Mesodermal cell (in vitro differentiated cells): ENCODE measurements around the gene ZFP64.

Experiments
- H3K27ac ChIP-seq: 2 replicates; pipeline ENCODE4 v1.7.0; 2013; ENCODE audit warnings: mild to moderate bottlenecking, low read depth, low read length, moderate library complexity; ENCODE audit not compliant: severe bottlenecking
- H3K36me3 ChIP-seq: 2 replicates; pipeline ENCODE4 v1.7.1; 2013; ENCODE audit warnings: mild to moderate bottlenecking, low read length, moderate library complexity; ENCODE audit not compliant: control insufficient read depth, insufficient read depth
- H3K4me1 ChIP-seq: one replicate; pipeline ENCODE4 v1.7.1; 2013; ENCODE audit warnings: mild to moderate bottlenecking, low read length; ENCODE audit not compliant: insufficient read depth, control insufficient read depth, poor library complexity, severe bottlenecking
- H3K4me3 ChIP-seq: 2 replicates; pipeline ENCODE4 v1.7.0; 2013; ENCODE audit warnings: low read length, control low read depth, mild to moderate bottlenecking; ENCODE audit not compliant: insufficient read depth, poor library complexity, severe bottlenecking; ENCODE audit errors: extremely low read depth
- H3K9me3 ChIP-seq: 2 replicates; pipeline ENCODE4 v1.7.1; 2013; ENCODE audit warnings: mild to moderate bottlenecking, low read length, moderate library complexity; ENCODE audit not compliant: control insufficient read depth
- WGBS, 2 experiments: methylation state at CpG; one replicate each; pipeline ENCODE4 v1.1.5; 2013; ENCODE audit warnings: missing lambda C conversion rate in 2 of 2; ENCODE audit not compliant: insufficient coverage in 2 of 2; 5-methylcytosine and 5-hydroxymethylcytosine counted together

The ZFP64 gene

DNA sequence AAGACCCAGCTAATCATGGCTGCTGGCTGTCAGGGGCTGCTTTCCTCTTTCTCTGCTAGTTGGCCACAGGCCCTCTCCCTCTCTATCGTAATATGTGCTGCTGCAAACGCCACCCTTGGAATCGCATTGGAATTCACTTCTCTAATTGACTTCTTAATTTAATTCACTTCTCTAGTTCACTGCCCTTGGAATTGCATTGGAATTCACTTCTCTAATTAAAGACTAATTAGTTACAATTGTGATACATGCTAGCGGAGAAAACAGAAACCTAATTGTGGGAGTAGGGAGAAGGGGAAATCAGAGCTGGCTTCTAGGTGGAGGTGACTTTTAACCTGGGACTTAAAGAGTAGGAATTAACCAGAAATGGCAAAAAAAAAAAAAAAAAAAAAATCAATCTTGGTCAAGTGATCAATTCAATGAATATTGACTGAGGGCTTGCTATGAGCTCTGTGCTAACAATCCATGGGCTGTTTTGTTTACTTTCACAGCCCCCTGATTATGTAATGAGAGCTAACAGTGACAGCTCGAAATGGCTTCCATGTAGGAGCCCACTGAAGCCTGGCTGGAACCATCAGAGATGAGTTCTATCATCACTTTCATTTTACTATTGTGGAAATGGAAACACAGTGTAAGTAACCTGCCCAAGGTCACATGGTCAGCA is 11.3 kb downstream of the ZFP64 start:
- no peaks in the 10 kb centered on the region for H3K9me3 ChIP-seq
- peaks cover 42% of the 10 kb centered on the region for H3K36me3 ChIP-seq
- H3K4me1 ChIP-seq: no peaks in the 10 kb centered on the region
- H3K27ac ChIP-seq: no peak overlapping the region
- H3K4me3 ChIP-seq: no peak overlapping the region
- WGBS, 2 experiments: 100% methylated on average over 1 to 3 of the region's 5 CpGs

DNA sequence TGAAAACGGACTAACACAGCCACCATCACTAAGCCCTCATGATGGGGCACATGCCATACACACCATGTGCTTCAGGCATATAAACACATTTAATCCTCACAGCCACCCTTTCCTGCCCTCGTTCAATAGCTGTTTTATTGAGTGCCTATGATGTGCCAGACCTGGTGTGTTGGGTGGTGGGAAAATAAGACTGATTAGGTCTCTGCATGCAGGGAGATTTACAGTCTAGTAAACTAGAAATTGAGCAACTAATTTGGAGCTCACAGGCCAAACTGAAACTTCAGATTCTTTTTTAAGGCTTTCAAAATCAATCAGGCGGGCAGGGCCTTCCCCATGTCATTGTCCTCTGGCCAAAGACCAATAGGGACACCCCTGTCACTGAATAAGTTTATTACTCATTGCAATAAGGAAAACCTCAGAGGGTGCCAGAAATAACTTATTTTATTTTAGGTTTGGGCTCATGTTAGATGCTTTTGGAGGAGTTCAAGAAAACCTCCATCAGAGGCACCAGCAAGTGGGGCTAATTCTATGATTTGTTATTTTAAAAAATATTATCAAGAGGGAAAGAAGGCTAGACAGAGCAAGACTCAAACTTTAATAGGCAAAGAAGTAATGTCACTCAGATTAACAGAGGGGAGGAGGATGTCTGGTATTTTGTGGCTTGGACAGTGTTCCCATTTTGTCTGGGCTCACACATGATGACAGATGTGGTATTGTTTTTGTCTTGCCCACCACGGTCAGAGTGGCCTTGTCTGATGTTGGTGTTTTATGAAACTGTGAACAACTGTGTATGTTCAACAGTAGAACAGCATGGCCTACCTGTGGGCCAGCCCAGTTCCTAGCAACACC is 12.0 kb downstream of the ZFP64 start:
- Histone ChIP-seq H3K4me1 (no peaks in the 10 kb centered on the region), H3K36me3 (peaks cover 39% of the 10 kb centered on the region), H3K4me3 (no peak overlapping the region), H3K27ac (no peak overlapping the region), H3K9me3 (no peaks in the 10 kb centered on the region)
- 77 to 92% methylated on average over 2 to 3 of the region's 4 CpGs for WGBS, 2 experiments

DNA sequence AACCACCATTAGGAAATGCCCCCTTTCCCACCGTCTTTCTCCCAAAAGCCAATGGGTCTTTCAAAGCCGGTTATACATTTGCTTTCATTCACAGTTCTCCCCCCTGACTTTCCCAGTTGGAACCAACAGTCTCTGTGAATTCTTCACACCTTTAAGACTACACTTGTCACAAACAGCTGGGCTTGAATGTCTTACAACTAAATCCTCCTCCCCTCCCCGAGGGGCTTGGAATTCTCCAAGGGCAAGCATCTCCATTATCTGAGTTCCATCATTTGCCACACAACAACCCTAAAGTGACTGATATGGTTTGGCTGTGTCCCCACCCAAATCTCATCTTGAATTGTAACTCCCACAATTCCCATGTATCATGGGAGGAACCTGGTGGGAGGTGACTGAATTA is 12.9 kb downstream of the ZFP64 start:
- Histone ChIP-seq H3K4me1 (no peaks in the 10 kb centered on the region), H3K27ac (no peak overlapping the region), H3K36me3 (peaks cover 31% of the 10 kb centered on the region), H3K4me3 (no peak overlapping the region), H3K9me3 (no peaks in the 10 kb centered on the region)
- WGBS, 2 experiments: 85 to 90% methylated on average over 2 of the region's 3 CpGs

DNA sequence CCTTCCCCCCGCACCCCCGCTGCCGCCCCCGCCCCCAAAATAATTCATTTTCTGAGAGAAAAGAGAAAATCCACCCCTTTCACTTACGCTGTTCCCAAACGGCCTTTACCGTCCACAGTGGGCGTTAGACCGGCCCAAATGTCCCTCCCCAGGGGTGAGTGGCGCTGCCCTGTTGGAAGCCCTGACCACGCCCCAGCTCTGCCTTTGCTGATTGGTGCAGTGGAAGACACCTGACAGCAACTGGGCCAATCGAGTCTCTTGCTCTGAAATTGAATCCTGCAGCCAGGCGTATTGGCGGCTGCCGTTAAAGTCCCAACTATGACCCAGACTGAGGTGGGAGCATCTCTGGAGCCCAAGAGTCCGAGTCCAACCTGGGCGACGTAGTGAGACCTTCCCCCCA is 15.7 kb downstream of the ZFP64 start:
- Histone ChIP-seq H3K4me3 (no peak overlapping the region), H3K27ac (no peak overlapping the region), H3K9me3 (no peaks in the 10 kb centered on the region), H3K4me1 (no peaks in the 10 kb centered on the region), H3K36me3 (peaks cover 25% of the 10 kb centered on the region)
- 93 to 98% methylated on average over 11 to 17 of the region's 18 CpGs for WGBS, 2 experiments

DNA sequence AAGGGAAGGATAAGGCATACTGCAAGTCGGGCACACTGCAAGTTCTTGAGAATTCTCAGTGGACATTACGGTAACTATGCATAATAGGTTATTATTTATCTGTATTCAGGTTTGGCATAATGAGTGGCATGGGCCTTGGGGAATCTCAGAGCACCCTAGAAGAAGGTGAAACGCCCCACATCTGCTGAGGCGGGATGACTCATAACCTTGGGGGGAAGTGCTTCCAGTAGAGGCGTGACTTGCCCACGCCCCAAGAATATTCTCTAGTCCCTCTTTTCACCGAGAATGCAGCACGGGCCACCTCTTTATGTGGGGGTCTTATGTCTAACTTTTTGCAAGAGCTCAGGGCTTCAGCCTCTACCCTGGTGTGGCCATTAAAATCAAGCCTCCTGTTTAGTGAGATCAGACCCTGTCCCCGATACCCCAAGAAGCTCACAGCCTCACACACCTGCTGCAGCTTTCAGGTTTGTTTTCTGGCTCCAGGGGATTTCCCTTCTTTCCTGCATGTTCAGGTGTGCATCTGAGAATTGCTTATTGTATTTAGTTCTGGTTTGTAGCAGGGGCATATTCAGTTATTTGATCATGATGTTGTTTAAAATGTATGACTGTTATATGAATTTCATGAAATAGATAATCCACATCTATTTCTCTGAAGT is 19.1 kb downstream of the ZFP64 start:
- peaks cover 45% of the 10 kb centered on the region for H3K36me3 ChIP-seq
- no peaks in the 10 kb centered on the region for H3K4me1 ChIP-seq
- H3K4me3 ChIP-seq: no peak overlapping the region
- 94 to 100% methylated on average over 4 to 7 of the region's 9 CpGs for WGBS, 2 experiments
- no peaks in the 10 kb centered on the region for H3K9me3 ChIP-seq
- no peak overlapping the region for H3K27ac ChIP-seq

DNA sequence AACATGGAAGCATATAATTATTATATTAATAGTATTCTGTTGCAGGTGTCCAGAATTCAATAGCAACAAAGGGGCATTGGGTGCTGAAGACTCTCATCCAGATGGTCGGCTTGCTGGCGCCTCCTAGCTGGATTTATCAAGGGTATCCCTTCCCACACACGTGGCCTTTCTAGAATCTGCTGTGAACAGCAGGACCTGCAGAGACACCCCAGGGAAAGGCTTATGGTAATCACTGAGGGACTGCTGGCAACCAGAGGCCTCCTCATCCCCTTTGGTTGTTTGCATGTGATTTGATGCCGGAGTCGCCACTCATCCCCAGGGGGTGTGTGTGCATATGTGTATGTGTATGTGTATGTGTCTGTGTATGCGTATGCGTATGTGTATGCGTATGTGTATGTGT is 20.6 kb downstream of the ZFP64 start:
- Histone ChIP-seq H3K4me3 (no peak overlapping the region), H3K36me3 (peaks cover 57% of the 10 kb centered on the region), H3K27ac (no peak overlapping the region), H3K9me3 (peaks cover 4% of the 10 kb centered on the region), H3K4me1 (no peaks in the 10 kb centered on the region)
- 93% methylated on average over 6 of the region's 8 CpGs for WGBS, 2 experiments

DNA sequence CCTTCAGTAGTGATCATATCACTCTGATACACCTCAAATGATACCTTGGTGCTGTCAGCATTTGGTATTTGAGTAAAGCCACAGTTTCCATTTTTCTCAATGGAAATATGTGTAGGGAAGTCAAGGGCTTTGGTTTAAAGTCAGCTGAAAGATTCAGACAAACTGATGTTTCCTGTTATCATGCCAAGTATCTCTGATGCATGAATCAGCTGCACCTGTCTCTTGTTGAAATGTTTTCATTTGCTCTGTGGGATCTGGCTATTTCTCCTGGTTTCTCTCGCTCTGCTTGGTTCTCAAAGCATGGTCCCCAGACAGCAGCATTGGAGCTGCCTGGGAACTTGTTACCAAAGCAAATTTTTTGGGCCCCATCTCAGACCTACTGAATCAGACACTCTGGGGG is 23.5 kb downstream of the ZFP64 start:
- no peak overlapping the region for H3K27ac ChIP-seq
- H3K4me3 ChIP-seq: no peak overlapping the region
- WGBS, 2 experiments: 100% methylated on average over 1 of the region's 1 CpG
- no peaks in the 10 kb centered on the region for H3K4me1 ChIP-seq
- H3K9me3 ChIP-seq: peaks cover 8% of the 10 kb centered on the region
- H3K36me3 ChIP-seq: peaks cover 73% of the 10 kb centered on the region

DNA sequence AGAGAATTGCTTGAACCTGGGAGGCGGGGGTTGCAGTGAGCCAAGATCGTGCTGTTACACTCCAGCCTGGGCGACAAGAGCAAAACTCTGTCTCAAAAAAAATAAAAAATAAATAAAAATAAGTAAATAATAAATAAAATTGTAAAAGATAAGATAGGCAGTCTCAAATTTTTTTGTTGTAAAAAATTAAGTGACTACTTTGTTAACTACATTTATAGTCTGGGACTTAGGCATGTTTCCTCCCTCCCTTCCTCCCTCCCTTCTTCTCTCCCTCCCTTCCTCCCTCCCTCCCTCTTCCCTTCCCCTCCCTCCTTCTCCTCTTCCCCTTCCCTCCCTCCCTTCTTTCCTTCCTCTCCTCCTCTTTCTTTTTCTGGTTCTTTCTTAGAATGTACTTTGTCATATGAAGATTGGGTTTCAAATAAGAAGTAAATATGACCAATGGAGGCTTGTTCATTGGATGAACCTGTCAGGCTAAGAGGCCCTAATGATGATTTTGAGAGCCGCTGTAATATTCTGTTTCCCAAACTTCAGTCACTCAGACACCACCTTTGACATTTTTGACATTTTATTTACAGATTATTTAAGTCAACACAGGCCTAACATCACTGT is 24.2 kb downstream of the ZFP64 start:
- no peak overlapping the region for H3K4me3 ChIP-seq
- WGBS, 2 experiments: 100% methylated on average over 1 of the region's 4 CpGs
- H3K36me3 ChIP-seq: peaks cover 77% of the 10 kb centered on the region

DNA sequence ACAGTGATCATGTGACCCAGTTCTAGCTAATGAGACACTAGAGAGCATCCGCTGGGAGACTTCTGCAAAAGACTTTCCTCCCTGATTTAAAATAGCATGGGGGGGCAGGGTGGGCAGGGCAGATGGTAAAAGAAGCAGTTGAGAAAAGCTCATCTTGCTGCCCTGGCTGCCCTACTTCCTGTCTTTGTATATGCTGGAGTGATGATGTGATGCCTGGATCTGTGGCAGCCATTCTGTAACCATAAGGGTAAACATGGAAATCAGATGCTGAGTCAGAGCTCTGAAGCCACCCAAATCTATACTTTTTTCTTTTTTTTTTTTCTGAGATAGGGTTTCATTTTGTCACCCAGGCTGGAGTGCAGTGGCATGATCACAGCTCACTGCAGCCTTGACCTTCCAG is 25.4 kb downstream of the ZFP64 start:
- no peak overlapping the region for H3K27ac ChIP-seq
- H3K4me1 ChIP-seq: no peaks in the 10 kb centered on the region
- H3K9me3 ChIP-seq: peaks cover 8% of the 10 kb centered on the region
- H3K4me3 ChIP-seq: no peak overlapping the region
- H3K36me3 ChIP-seq: peaks cover 78% of the 10 kb centered on the region
- WGBS, 2 experiments: no CpG with 5 or more reads among the region's 1 CpG

More for the DNA sequence above, 24.2 kb downstream of the ZFP64 start:
- Histone ChIP-seq H3K27ac (no peak overlapping the region), H3K9me3 (peaks cover 8% of the 10 kb centered on the region), H3K4me1 (no peaks in the 10 kb centered on the region)

DNA sequence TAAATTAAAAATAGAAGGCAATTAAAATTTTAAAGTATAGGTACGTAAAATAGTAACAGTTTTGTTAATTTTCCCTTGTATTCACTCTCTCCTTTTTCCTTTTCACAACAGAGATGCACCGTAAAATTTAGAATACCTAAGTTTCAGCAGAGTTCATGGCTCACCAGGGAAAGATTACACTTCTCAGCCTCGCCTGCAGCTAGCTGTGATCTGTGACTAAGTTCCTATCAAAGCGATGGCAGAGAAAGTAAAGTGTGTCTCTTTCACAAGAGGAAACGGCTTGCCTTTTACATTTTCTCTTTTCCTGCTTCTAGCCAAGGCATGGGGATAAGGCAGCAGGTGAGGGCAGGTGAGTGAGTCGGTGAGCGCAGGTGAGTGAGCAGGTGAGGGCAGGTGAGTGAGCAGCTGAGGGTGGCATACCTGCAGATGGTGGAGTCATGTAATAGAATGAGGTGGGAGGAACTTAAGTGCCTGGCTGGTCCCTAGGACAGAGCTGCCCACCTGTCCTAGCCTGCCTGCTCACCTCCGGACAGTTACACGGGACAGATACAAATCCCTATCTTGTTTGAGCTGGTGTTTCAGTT is 30.9 kb downstream of the ZFP64 start:
- H3K36me3 ChIP-seq: peaks cover 83% of the 10 kb centered on the region
- no peaks in the 10 kb centered on the region for H3K4me1 ChIP-seq
- no peak overlapping the region for H3K4me3 ChIP-seq
- peaks cover 11% of the 10 kb centered on the region for H3K9me3 ChIP-seq
- 98 to 100% methylated on average over 5 to 8 of the region's 9 CpGs for WGBS, 2 experiments
- H3K27ac ChIP-seq: no peak overlapping the region
